Glomerular visceral epithelial cell (primary cell): ENCODE data around the gene FKBP1B.
"Not testable (repeated sequence)": the region's sequence is repeated elsewhere in the genome, so short reads cannot be mapped to it uniquely, and the experiment has no call there.

Experiments
- DNase-seq: peaks from one replicate; pipeline ENCODE4 v3.0.0-alpha.2; 2016; ENCODE audit errors: extremely low spot score

Gene FKBP1B

GRCh38 chr2:24058564-24059271 is 9.2 kb downstream of the FKBP1B start:
- no peak for DNase-seq

- no peak for DNase-seq
Measured at GRCh38 chr2:24065341-24065740, 15.8 kb downstream of the FKBP1B start.

GRCh38 chr2:24072259-24072658 is 22.7 kb downstream of the FKBP1B start:
- no peak for DNase-seq

- no peak for DNase-seq
Measured at GRCh38 chr2:24073816-24074215, 24.3 kb downstream of the FKBP1B start.

- no peak for DNase-seq
Measured at GRCh38 chr2:24075259-24075658, 25.7 kb downstream of the FKBP1B start.

GRCh38 chr2:24075915-24076848 is 26.6 kb downstream of the FKBP1B start, which contains the start of gene SF3B6:
SF3B6 (minus strand) TSS chr2:24076326; CDS start chr2:24076229, 97 bp downstream.
- DNase-seq = peak; percentile 98

GRCh38 chr2:24076849-24077534 is 27.5 kb downstream of the FKBP1B start:
- DNase-seq = peak; percentile 16

GRCh38 chr2:24077535-24077877 is 28.0 kb downstream of the FKBP1B start:
- DNase-seq = no peak

- no peak for DNase-seq
Measured at GRCh38 chr2:24077879-24078278, 28.3 kb downstream of the FKBP1B start.

- DNase-seq = no peak
Measured at GRCh38 chr2:24080701-24081100, 31.2 kb downstream of the FKBP1B start.

GRCh38 chr2:24082787-24083566 is 33.4 kb downstream of the FKBP1B start:
- no peak for DNase-seq

- DNase-seq = peak; percentile 89
Measured at GRCh38 chr2:24083567-24084385, 34.2 kb downstream of the FKBP1B start.

- DNase-seq = peak; percentile 92
Measured at GRCh38 chr2:24084386-24085199, 35.1 kb downstream of the FKBP1B start, which contains the start of gene TP53I3. TP53I3 (minus strand) TSS chr2:24084834; CDS start chr2:24084326, 508 bp downstream.

- DNase-seq = no peak
Measured at GRCh38 chr2:24085200-24085489, 35.6 kb downstream of the FKBP1B start.

- DNase-seq = no peak
Measured at GRCh38 chr2:24086241-24086640, 36.7 kb downstream of the FKBP1B start.

GRCh38 chr2:24087032-24087431 is 37.5 kb downstream of the FKBP1B start:
- DNase-seq = no peak

GRCh38 chr2:24088821-24089359 is 39.3 kb downstream of the FKBP1B start:
- no peak for DNase-seq

- DNase-seq = not testable (repeated sequence)
Measured at GRCh38 chr2:24093270-24093669, 43.7 kb downstream of the FKBP1B start.

GRCh38 chr2:24095171-24095677 is 45.7 kb downstream of the FKBP1B start:
- DNase-seq = not testable (repeated sequence)
